ENCODE data around the gene CENPQ. TPM values are rescaled to one million over a fixed set of nuclear protein-coding genes. Genes with fewer than 3 reads are reported as not detected.
A peak's percentile ranks its signal among the peaks of the same experiment; 100 is the strongest.
"Not testable (repeated sequence)": the region's sequence is repeated elsewhere in the genome, so short reads cannot be mapped to it uniquely, and the experiment has no call there.

The CENPQ gene, protein sequence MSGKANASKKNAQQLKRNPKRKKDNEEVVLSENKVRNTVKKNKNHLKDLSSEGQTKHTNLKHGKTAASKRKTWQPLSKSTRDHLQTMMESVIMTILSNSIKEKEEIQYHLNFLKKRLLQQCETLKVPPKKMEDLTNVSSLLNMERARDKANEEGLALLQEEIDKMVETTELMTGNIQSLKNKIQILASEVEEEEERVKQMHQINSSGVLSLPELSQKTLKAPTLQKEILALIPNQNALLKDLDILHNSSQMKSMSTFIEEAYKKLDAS
- polyA plus RNA-seq (ENCODE audit: insufficient read length in 4 of 4) = 10 to 100 TPM; 11.4 to 16.3 (median 12.6) TPM

- DNase-seq (ENCODE audit: low read depth in 4 of 4, low spot score in 2 of 4) = peak; percentile 84 to 97 (median 93)
Observed at GRCh38 chr6:49462927-49463611, at the start of gene CENPQ, which contains the start of gene MMUT. TSS of gene CENPQ (plus strand) at chr6:49463370. CDS start at chr6:49470177, 6,807 bp downstream. TSS of gene MMUT (minus strand) at chr6:49463253. CDS start at chr6:49459466, 3,787 bp downstream.

DNA sequence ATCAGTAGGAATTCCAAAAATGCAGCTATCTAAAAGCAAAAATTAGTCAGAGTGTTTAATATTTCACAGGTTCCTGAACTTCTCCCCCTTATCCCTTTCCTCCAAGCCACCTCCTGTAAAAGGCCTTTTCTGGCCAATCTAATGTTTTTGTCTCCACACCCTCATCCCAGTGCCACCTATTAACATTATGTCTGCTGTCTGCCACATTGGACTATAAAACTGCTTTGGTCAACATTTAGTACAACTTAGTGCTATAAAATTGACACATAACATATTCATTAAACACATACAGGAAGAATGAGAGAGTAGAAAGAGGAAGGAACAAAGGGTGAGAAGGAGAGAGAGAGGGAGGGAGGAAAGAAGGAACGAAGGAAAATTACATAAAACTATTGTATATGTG lies 47.8 kb upstream of the CENPQ start:
- DNase-seq (ENCODE audit: low read depth in 4 of 4, low spot score in 2 of 4) = no peak

- DNase-seq (ENCODE audit: low read depth in 4 of 4, low spot score in 2 of 4) = no peak
Observed at GRCh38 chr6:49416195-49416594, 47.0 kb upstream of the CENPQ start.

DNA sequence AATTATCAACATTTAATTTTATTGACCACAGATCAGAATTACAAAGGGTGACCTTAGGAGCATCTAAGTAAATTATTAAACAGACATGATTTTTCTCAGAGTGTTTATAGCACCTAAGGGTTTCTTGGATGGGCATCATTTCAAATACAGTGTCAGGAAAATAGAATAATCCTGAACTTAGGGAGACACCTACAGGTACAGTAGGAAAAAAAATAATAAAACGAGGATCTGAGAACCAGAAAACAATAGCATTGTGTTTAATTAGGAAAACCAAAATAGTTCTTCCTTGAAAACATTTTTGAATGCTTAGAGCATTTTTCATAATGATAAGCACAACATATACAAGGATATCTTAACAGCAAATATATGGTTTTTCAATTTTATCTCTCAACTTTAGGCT lies 39.4 kb upstream of the CENPQ start:
- no peak for DNase-seq (ENCODE audit: low read depth in 4 of 4, low spot score in 2 of 4)

GRCh38 chr6:49430187-49430586 lies 33.0 kb upstream of the CENPQ start:
- no peak for DNase-seq (ENCODE audit: low read depth in 4 of 4, low spot score in 2 of 4)

DNA sequence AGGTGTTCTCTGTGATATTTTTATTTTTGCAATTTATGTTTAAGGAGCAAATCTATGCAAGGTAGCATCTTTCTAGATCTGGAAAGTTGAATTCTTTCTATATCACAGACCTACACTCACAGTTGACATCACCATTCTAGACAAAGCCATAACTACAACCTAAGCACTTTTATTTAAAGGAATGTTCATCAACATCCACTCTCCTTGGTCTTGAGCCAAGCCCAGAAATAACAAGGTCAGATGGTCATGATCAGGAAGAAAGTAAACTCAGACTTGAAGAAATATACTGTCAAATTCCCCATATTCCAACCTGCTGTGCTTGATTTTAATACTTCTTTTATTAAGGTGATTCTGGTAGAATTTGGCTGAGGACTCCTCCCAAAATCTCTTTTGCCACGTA lies 32.3 kb upstream of the CENPQ start:
- no peak for DNase-seq (ENCODE audit: low read depth in 4 of 4, low spot score in 2 of 4)

DNA sequence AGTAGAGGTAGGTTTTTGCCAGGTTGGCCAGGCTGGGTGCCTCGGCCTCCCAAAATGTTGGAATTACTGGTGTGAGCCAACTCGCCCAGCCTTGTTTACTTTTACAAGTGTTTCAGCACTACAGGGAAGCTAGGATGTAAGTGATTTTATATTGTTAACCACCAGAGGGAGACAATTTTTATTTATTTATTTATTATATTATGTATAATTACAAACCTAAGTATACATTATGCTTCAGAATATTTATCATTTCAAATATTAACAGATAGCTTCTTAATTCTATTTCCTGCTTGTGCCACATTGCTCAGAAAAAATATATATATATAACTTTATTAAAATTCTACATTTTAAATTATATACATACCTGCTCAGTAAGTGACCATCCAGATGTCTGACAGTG lies 9.9 kb upstream of the CENPQ start:
- DNase-seq (ENCODE audit: low read depth in 4 of 4, low spot score in 2 of 4) = no peak

GRCh38 chr6:49454787-49455709 lies 8.1 kb upstream of the CENPQ start:
- DNase-seq (ENCODE audit: low read depth in 4 of 4, low spot score in 2 of 4) = no peak

- no peak for DNase-seq (ENCODE audit: low read depth in 4 of 4, low spot score in 2 of 4)
Observed at GRCh38 chr6:49457771-49458170, 5.4 kb upstream of the CENPQ start.

GRCh38 chr6:49462071-49462470 lies 1.1 kb upstream of the CENPQ start:
- DNase-seq (ENCODE audit: low read depth in 4 of 4, low spot score in 2 of 4) = peak in 3 of 4 donors; percentile 0 to 4 (median 3)

- DNase-seq (ENCODE audit: low read depth in 4 of 4, low spot score in 2 of 4) = peak in 2 of 4 donors; percentile 1 to 6
Observed at GRCh38 chr6:49462599-49462926, 607 bp upstream of the CENPQ start.

DNA sequence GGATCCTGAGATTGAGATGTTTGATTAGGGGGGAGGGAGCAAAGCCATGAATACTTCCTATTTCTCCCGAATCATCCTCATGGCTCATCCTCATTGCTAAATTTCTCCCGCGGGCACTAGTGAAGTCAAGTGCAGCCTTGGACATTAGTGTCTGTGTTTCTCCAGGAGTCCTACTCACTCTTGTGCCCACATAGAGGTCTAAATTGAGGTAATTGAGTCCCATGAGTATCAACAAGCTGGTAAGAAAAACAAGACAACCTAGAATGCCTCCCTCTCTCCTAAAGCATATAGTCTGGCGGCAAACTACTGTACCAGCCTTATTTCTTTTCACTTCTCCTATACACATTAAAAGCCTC lies 420 bp downstream of the CENPQ start:
- DNase-seq (ENCODE audit: low read depth in 4 of 4, low spot score in 2 of 4) = peak in 1 of 4 donors; percentile 3

GRCh38 chr6:49464691-49465090 lies 1.5 kb downstream of the CENPQ start:
- no peak for DNase-seq (ENCODE audit: low read depth in 4 of 4, low spot score in 2 of 4)

GRCh38 chr6:49468042-49468441 lies 4.9 kb downstream of the CENPQ start:
- DNase-seq (ENCODE audit: low read depth in 4 of 4, low spot score in 2 of 4) = no peak

GRCh38 chr6:49476564-49476963 lies 13.4 kb downstream of the CENPQ start:
- not testable (repeated sequence) for DNase-seq (ENCODE audit: low read depth in 4 of 4, low spot score in 2 of 4)

- no peak for DNase-seq (ENCODE audit: low read depth in 4 of 4, low spot score in 2 of 4)
Observed at GRCh38 chr6:49479308-49479970, 16.3 kb downstream of the CENPQ start.

DNA sequence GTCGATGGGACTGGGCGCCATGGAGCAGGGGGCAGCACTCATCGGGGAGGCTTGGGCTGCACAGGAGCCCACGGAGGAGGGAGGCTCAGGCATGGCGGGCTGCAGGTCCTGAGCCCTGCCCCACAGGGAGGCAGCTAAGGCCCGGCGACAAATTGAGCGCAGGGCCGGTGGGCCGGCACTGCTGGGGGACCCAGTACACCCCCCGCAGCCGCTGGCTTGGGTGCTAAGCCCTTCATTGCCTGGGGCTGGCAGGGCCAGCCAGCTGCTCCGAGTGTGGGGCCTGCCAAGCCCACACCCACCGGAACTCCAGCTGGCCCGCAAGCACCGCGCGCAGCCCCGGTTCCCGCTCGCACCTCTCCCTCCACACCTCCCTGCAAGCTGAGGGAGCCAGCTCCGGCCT lies 18.7 kb downstream of the CENPQ start:
- not testable (repeated sequence) for DNase-seq (ENCODE audit: low read depth in 4 of 4, low spot score in 2 of 4)

DNA sequence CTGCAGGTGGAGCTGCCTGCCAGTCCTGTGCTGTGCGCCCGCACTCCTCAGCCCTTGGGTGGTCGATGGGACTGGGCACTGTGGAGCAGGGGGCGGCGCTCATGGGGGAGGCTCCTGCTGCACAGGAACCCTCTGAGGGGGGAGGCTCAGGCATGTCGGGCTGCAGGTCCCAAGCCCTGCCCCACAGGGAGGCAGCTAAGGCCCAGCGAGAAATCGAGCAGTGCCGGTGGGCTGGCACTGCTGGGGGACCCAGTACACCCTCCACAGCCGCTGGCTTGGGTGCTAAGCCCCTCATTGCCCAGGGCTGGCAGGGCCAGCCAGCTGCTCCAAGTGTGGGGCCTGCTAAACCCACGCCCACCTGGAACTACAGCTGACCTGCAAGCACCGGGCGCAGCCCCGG lies 20.2 kb downstream of the CENPQ start:
- DNase-seq (ENCODE audit: low read depth in 4 of 4, low spot score in 2 of 4) = not testable (repeated sequence)

DNA sequence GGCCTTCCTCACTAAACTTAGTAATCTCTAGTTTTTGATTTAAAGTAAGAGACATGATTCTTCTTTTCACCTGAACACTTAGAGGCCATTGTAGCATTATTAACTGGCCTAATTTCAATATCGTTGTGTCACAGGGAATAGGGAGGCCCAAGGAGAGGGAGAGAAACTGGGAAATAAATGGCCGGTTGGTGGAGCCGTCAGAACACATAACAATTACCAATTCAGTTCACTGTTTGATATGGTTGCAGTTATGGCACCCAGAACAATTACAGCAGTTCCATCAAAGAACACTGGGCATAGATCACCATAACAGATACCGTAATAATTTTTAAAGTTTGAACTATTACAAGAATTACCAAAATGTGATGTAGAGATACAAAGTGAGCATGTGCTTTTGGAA lies 27.5 kb downstream of the CENPQ start:
- DNase-seq (ENCODE audit: low read depth in 4 of 4, low spot score in 2 of 4) = no peak

DNA sequence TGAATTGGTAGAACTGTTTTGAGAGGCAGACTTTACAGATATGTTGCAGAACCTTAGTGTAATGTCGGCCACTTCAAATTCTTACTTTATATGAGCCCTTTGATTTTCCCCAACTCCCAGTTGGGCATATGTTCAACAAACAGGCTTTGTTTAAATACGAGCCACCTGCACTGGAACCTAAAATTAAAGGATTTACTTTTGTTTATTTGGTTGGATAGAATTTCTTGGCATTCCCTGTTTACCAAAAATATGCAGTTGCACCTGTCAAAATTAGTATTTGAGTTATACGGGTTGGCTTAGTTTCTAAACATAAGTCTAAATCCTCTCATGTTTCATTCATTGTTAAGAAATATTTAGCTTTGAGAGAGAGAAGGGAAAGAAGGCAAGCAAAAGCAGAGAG lies 34.1 kb downstream of the CENPQ start:
- DNase-seq (ENCODE audit: low read depth in 4 of 4, low spot score in 2 of 4) = no peak

- DNase-seq (ENCODE audit: low read depth in 4 of 4, low spot score in 2 of 4) = no peak
Observed at GRCh38 chr6:49499126-49499525, 36.0 kb downstream of the CENPQ start.
